HS-27A (cell line): Measurements from ENCODE around the gene RPL9.
"Not testable (repeated sequence)": the region's sequence is repeated elsewhere in the genome, so short reads cannot be mapped to it uniquely, and the experiment has no call there.

Experiments
- DNase-seq: peaks from one replicate; pipeline ENCODE4 v3.0.0-alpha.2; 2012; ENCODE audit warnings: low read depth, missing footprints

The RPL9 gene

DNA sequence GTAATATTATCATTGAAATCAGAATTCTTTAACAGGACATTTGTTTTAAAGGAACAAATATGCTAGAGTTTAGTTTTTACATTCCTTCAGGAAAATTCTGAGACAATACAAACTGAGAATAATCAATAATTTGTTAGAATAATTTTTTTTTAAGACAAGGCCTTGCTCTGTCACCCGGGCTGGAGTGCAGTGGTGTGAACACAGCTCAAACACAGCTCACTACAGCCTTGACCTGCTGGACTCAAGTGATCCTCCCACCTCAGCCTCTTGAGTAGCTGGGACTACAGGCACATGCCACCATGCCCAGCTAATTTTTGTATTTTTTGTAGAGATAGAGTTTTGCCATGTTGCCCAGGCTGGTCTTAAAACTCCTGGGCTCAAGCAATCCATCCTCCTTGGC lies 33.4 kb downstream of the RPL9 start:
- DNase-seq, result not testable (repeated sequence)

DNA sequence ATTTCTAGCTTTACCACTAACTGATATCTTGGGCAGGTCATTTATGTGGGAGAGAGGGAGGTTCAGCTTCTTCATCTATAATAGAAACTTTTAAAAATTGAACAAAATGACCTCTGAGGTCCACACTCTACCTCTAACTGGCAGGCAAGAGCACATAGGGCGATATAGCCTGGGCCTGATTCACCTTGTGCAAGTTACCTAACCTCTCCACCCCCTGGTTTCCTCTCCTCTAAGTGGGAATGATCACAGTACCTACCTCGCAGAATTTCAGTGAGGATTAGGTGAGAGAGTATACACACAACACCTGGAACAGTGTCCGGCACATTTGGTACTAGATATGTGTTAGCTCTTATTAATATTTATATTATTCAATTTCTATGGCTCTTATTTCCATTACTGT lies 36.5 kb downstream of the RPL9 start:
- DNase-seq, result no peak

DNA sequence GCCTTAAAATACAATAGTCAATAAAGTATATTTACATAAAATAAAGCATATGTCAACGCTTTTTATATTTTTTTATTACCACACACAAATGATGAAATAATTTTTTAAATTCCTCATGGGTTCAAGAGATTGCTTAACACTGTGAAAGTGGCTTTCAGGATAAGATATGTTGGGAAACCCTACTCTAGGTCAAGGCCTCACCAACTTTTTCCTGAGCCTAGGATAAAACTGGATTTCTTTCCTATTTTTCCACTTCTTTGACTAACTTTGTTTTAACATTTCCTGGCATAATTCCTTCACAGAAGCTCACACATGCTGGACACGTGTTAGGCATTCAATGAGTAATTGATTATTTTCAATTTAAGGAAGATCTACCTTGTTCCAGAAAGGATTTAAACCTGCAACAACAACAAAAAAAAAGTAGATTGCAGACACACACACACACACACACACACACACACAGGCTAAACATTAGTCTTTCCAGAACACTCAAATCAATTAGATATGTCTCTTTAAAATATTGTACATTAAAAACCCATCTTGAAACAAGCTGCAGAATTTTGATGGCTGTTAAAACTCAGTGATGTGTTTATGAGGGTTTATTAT lies 42.9 kb downstream of the RPL9 start:
- no peak for DNase-seq

DNA sequence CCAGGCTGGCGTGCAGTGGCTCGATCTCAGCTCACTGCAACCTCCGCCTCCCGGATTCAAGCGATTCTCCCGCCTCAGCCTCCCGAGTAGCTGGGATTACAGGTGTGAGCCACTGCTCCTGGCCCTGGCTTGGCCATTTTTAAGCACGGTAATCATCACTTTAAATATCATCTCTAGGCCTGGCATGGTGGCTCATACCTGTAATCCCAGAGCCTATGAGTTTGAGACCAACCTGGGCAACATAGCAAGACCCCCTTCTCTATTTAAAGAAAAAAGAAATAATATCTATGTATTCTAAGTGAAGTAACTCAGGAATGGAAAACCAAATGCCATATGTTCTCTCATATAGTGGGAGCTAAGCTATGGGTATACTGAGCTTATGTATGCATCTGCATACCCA lies 47.2 kb downstream of the RPL9 start:
- not testable (repeated sequence) for DNase-seq

DNA sequence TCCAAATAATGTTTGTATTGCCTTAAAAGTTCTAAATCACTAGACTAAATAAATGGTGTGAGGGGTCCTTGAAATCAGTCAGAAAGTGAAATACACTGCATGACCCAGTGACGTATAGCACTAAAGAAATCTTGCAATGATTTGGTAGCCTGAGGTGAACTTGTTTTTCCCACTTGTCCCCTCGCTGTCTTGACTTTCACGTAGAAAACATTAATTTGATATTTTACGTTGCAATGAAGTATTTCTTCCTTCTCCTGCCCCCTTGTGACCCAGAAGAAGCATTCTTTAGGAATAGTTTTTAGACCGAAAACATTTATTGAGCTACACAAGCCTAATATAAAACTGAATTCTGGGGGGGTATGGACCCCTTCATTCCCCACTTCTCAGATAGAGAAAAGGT lies 48.3 kb downstream of the RPL9 start:
- DNase-seq, result no peak

DNA sequence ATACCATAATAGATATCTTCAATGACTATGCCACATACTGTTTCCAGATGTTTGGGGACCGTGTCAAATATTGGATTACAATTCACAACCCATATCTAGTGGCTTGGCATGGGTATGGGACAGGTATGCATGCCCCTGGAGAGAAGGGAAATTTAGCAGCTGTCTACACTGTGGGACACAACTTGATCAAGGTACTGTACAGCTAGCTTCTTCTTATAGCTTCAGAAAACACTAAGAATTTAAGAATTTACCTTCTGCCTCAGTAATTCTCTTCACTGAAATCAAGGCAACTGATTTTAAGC lies 51.2 kb downstream of the RPL9 start:
- no peak for DNase-seq

DNA sequence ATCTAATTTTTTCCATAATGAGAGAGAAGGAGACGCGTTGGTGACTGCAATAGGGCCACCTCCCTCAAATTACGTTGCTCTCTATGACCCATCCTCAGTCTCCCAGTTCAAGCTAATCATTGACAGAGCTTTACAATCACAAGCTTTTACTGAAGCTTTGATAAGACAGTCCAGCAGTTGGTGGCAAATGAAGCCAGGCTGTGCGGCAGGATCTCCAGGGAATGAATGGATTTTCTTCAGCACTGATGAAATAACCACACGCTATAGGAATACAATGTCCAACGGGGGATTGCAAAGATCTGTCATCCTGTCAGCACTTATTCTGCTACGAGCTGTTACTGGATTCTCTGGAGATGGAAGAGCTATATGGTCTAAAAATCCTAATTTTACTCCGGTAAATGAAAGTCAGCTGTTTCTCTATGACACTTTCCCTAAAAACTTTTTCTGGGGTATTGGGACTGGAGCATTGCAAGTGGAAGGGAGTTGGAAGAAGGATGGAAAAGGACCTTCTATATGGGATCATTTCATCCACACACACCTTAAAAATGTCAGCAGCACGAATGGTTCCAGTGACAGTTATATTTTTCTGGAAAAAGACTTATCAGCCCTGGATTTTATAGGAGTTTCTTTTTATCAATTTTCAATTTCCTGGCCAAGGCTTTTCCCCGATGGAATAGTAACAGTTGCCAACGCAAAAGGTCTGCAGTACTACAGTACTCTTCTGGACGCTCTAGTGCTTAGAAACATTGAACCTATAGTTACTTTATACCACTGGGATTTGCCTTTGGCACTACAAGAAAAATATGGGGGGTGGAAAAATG lies 51.7 kb downstream of the RPL9 start, which contains the start of gene KLB:
KLB (plus strand) TSS at position 168 of the 821 bp plus-strand sequence; CDS start at position 188, 20 bp downstream.
- no peak for DNase-seq
